H9 (cell line): ENCODE results near the gene HMGXB4. TPM values are rescaled to one million over a fixed set of nuclear protein-coding genes. Genes with fewer than 3 reads are reported as not detected.

Source experiments
- DNase-seq: peaks from one replicate; pipeline ENCODE4 v3.0.0-alpha.2; 2017
- H2AFZ ChIP-seq: one replicate; pipeline ENCODE4 v1.6.1; 2013; ENCODE audit warnings: mild to moderate bottlenecking, low read length, control low read depth, moderate library complexity
- H2AK5ac ChIP-seq: 2 replicates; pipeline ENCODE4 v1.6.1; 2013; ENCODE audit warnings: low read length, control low read depth, mixed read lengths; ENCODE audit not compliant: insufficient read length
- H2BK120ac ChIP-seq: one replicate; pipeline ENCODE4 v1.6.1; 2013; ENCODE audit warnings: low read depth, mild to moderate bottlenecking, low read length, control low read depth, inconsistent platforms; ENCODE audit not compliant: poor library complexity, severe bottlenecking
- H2BK12ac ChIP-seq: 2 replicates; pipeline ENCODE4 v1.6.1; 2013; ENCODE audit warnings: low read length, control low read depth, mixed read lengths, low read depth; ENCODE audit not compliant: insufficient read length
- H2BK15ac ChIP-seq: 2 replicates; pipeline ENCODE4 v1.6.1; 2013; ENCODE audit warnings: low read depth, low read length, control low read depth
- H2BK20ac ChIP-seq: one replicate; pipeline ENCODE4 v1.6.1; 2013; ENCODE audit warnings: low read depth, mild to moderate bottlenecking, low read length, control low read depth, inconsistent platforms; ENCODE audit not compliant: poor library complexity, severe bottlenecking
- H2BK5ac ChIP-seq: 2 replicates; pipeline ENCODE4 v1.6.1; 2013; ENCODE audit warnings: low read length, control low read depth, mixed read lengths; ENCODE audit not compliant: insufficient read length
- H3K14ac ChIP-seq: 2 replicates; pipeline ENCODE4 v1.6.1; 2013; ENCODE audit warnings: low read length, control low read depth; ENCODE audit not compliant: insufficient read depth
- H3K18ac ChIP-seq: 2 replicates; pipeline ENCODE4 v1.6.1; 2013; ENCODE audit warnings: low read depth, mild to moderate bottlenecking, mixed read lengths, low read length, control low read depth; ENCODE audit not compliant: insufficient read length
- H3K23ac ChIP-seq: 2 replicates; pipeline ENCODE4 v1.6.1; 2013; ENCODE audit warnings: low read length, control low read depth, mixed read lengths, low read depth; ENCODE audit not compliant: insufficient read length
- H3K23me2 ChIP-seq: 2 replicates; pipeline ENCODE4 v1.6.1; 2013; ENCODE audit warnings: low read depth, mild to moderate bottlenecking, mixed read lengths, low read length, control low read depth; ENCODE audit not compliant: insufficient read length, poor library complexity, severe bottlenecking
- H3K27ac ChIP-seq: 2 replicates; pipeline ENCODE4 v1.5.1; 2013; ENCODE audit warnings: low read length, control low read depth, mixed read lengths, low read depth; ENCODE audit not compliant: insufficient read length
- H3K27me3 ChIP-seq: 2 replicates; pipeline ENCODE4 v1.6.1; 2013; ENCODE audit warnings: low read length, control low read depth, inconsistent platforms; ENCODE audit not compliant: insufficient read depth
- H3K4ac ChIP-seq: 2 replicates; pipeline ENCODE4 v1.6.1; 2013; ENCODE audit warnings: low read depth, mild to moderate bottlenecking, control low read depth, inconsistent platforms, low read length, moderate library complexity
- H3K4me1 ChIP-seq: 2 replicates; pipeline ENCODE4 v1.6.1; 2013; ENCODE audit warnings: low read length, control low read depth, inconsistent platforms; ENCODE audit not compliant: insufficient read depth
- H3K4me2 ChIP-seq: 2 replicates; pipeline ENCODE4 v1.6.1; 2013; ENCODE audit warnings: low read length, control low read depth, mixed read lengths; ENCODE audit not compliant: insufficient read length, insufficient read depth
- H3K56ac ChIP-seq: 2 replicates; pipeline ENCODE4 v1.6.1; 2013; ENCODE audit warnings: low read depth, mild to moderate bottlenecking, mixed read lengths, low read length, control low read depth; ENCODE audit not compliant: insufficient read length
- H3K79me1 ChIP-seq: 2 replicates; pipeline ENCODE4 v1.6.1; 2013; ENCODE audit warnings: low read depth, mild to moderate bottlenecking, moderate library complexity, low read length, control low read depth, inconsistent platforms; ENCODE audit not compliant: insufficient read depth, poor library complexity, severe bottlenecking
- H3K79me2 ChIP-seq: 2 replicates; pipeline ENCODE4 v1.6.1; 2013; ENCODE audit warnings: low read length, control low read depth, inconsistent platforms; ENCODE audit not compliant: insufficient read depth
- H3K9ac ChIP-seq: 2 replicates; pipeline ENCODE4 v1.6.1; 2013; ENCODE audit warnings: low read length, control low read depth, mixed read lengths; ENCODE audit not compliant: insufficient read length; ENCODE audit errors: extremely low read depth
- H3K9me3 ChIP-seq: one replicate; pipeline ENCODE4 v1.6.1; 2013; ENCODE audit warnings: low read depth, low read length, inconsistent platforms; ENCODE audit not compliant: control insufficient read depth
- H3T11ph ChIP-seq: one replicate; pipeline ENCODE4 v1.6.1; 2013; ENCODE audit warnings: mild to moderate bottlenecking, low read length, control low read depth, inconsistent platforms
- H4K20me1 ChIP-seq: one replicate; pipeline ENCODE4 v1.6.1; 2013; ENCODE audit not compliant: control insufficient read depth, insufficient read length, insufficient read depth
- H4K5ac ChIP-seq: 2 replicates; pipeline ENCODE4 v1.6.1; 2013; ENCODE audit warnings: low read depth, mild to moderate bottlenecking, mixed read lengths, low read length, control low read depth; ENCODE audit not compliant: insufficient read length
- H4K8ac ChIP-seq: replicated peaks from 2 replicates; pipeline ENCODE4 v1.6.1; 2013; ENCODE audit warnings: low read length, control low read depth, mixed read lengths, low read depth; ENCODE audit not compliant: insufficient read length
- H4K91ac ChIP-seq: 2 replicates; pipeline ENCODE4 v1.6.1; 2013; ENCODE audit warnings: low read depth, mild to moderate bottlenecking, moderate library complexity, mixed read lengths, low read length, control low read depth; ENCODE audit not compliant: insufficient read length
- H3K27ac Mint-ChIP-seq, 3 experiments: 2 replicates in 2 of 3; 3 replicates in 1 of 3; pipeline ENCODE4 v1.8.0; 2020 to 2021; ENCODE audit warnings: mixed read lengths in 3 of 3, mild to moderate bottlenecking in 1 of 3, moderate library complexity in 1 of 3
- H3K27me3 Mint-ChIP-seq: 2 replicates; pipeline ENCODE4 v1.8.0; 2021; ENCODE audit warnings: low read depth, mild to moderate bottlenecking, moderate library complexity, mixed read lengths
- H3K36me3 Mint-ChIP-seq, 3 experiments: 2 replicates in 2 of 3; 3 replicates in 1 of 3; pipeline ENCODE4 v1.8.0; 2020 to 2021; ENCODE audit warnings: low read depth in 3 of 3, mixed read lengths in 3 of 3; ENCODE audit not compliant: insufficient read depth in 1 of 3
- H3K4me1 Mint-ChIP-seq, 2 experiments: 2 replicates each; pipeline ENCODE4 v1.8.0; 2020; ENCODE audit warnings: mixed read lengths in 2 of 2
- H3K4me3 Mint-ChIP-seq, 2 experiments: 2 replicates in 1 of 2; 3 replicates in 1 of 2; pipeline ENCODE4 v1.8.0; 2020 to 2021; ENCODE audit warnings: mild to moderate bottlenecking in 2 of 2, mixed read lengths in 2 of 2, moderate library complexity in 1 of 2
- H3K9me3 Mint-ChIP-seq, 2 experiments: 2 replicates in 1 of 2; 3 replicates in 1 of 2; pipeline ENCODE4 v1.8.0; 2020; ENCODE audit warnings: mild to moderate bottlenecking in 2 of 2, mixed read lengths in 2 of 2, moderate library complexity in 1 of 2
- CTCF ChIP-seq: fragments of 200-600 bp; sonication (generic); conservative IDR thresholded peaks from 3 replicates; pipeline ENCODE4 v1.8.0; 2021; ENCODE audit warnings: antibody characterized with exemption, mild to moderate bottlenecking
- WGBS: extraction: QIAGEN DNeasy Blood & Tissue Kit; methylation state at CpG from one replicate; pipeline ENCODE4 v1.1.7; 2013; ENCODE audit warnings: missing lambda C conversion rate, low lambda C conversion rate, mixed read lengths; ENCODE audit not compliant: insufficient read length; ENCODE audit errors: extremely low coverage; 5-methylcytosine and 5-hydroxymethylcytosine counted together
- total RNA-seq: library from RNA; stranded (reverse); gene quantifications from 2 replicates; pipeline ENCODE4 v1.2.1, GENCODE V29; 2021

HMGXB4 gene
- total RNA-seq, 1 experiment from 2014 or later = 33.5 TPM

GRCh38 chr22:35299673-35300499, 42.6 kb downstream of the HMGXB4 start, which contains the start of gene TOM1:
TSS of gene TOM1 (plus strand) at chr22:35299894. CDS start at chr22:35299929, 35 bp downstream.
- Histone ChIP-seq H2BK15ac (no peak within 1 kb of the TSS), H3K56ac (no peak within 1 kb of the TSS), H3K4ac (no peak within 1 kb of the TSS), H3K79me1 (no peaks in the 10 kb centered on the region), H3K27ac (peak within 1 kb of the TSS; percentile 38), H4K8ac (no peak within 1 kb of the TSS), H4K91ac (no peak within 1 kb of the TSS), H2BK12ac (no peak within 1 kb of the TSS), H2AK5ac (no peak within 1 kb of the TSS), H2BK120ac (no peak within 1 kb of the TSS), H3K4me1 (no peaks in the 10 kb centered on the region), H3K79me2 (no peaks in the 10 kb centered on the region), H2AFZ (no peak within 1 kb of the TSS), H3K4me2 (peak within 1 kb of the TSS; percentile 86), H3K18ac (peak within 1 kb of the TSS; percentile 45), H3K23ac (no peak within 1 kb of the TSS), H2BK5ac (no peak within 1 kb of the TSS), H3K27me3 (no peaks in the 10 kb centered on the region), H3T11ph (no peak within 1 kb of the TSS), H3K9ac (peak within 1 kb of the TSS; percentile 66), H3K9me3 (no peaks in the 10 kb centered on the region), H3K14ac (no peak within 1 kb of the TSS), H3K23me2 (no peaks in the 10 kb centered on the region), H2BK20ac (no peak within 1 kb of the TSS), H4K20me1 (no peaks in the 10 kb centered on the region), H4K5ac (no peak within 1 kb of the TSS)
- no peak for TF ChIP-seq CTCF
- no peaks in the 10 kb centered on the region for H3K9me3 Mint-ChIP-seq
- peak within 1 kb of the TSS; percentile 27 to 96 (median 95); a peak in 4 of 7 replicates for H3K27ac Mint-ChIP-seq
- no peaks in the 10 kb centered on the region for H3K27me3 Mint-ChIP-seq
- DNase-seq = peak; percentile 98
- peak within 1 kb of the TSS; percentile 86 to 92 for H3K4me3 Mint-ChIP-seq
- peaks cover 6 to 7% of the 10 kb centered on the region in 2 experiments; a peak in 3 of 4 replicates for H3K4me1 Mint-ChIP-seq
- peaks cover 0 to 16% (median 14%) of the 10 kb centered on the region in 3 experiments; a peak in 5 of 7 replicates for H3K36me3 Mint-ChIP-seq
- no CpG with 5 or more reads among the region's 64 CpGs for WGBS
